Measurements from ENCODE around the gene LY6G6C. TPM values are rescaled to one million over a fixed set of nuclear protein-coding genes. Genes with fewer than 3 reads are reported as not detected.

LY6G6C gene
- total and polyA plus RNA-seq, 7 experiments from 2014 or later = 1.2 TPM; not detected in 6

DNA sequence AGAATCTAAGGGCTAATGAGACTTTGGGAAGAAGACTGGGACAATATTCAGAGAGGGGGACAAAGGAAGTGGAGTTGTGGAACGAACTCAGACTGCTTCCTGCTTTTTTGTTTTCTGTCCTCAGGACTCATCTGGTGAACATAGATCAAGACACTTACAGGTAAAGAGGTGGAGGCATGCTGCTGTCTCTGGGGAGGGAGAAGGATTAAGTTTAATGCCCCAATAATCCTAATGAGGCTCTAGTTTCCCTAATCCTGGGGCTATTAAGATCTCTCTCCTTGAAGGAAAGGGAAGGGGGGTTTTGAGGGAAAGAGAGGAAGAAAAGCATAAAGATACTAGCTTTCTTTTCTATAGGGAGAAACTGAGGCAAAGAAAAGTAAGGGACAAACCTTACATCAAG is 22.9 kb upstream of the LY6G6C start:
- Histone ChIP-seq H3K27me3 (ENCODE audit: control insufficient read depth in 2 of 2, insufficient read depth in 2 of 2, low read length in 2 of 2) (no peaks in the 10 kb centered on the region), H3K4me1 (ENCODE audit: control insufficient read depth in 2 of 2, insufficient read depth in 2 of 2, low read length in 2 of 2) (peaks cover 2 to 3% of the 10 kb centered on the region in 2 donors), H3K27ac (ENCODE audit: low read depth, low read length) (no peak overlapping the region), H3K4me3 (ENCODE audit: low read length) (no peak overlapping the region), H3K9me3 (ENCODE audit: control insufficient read depth in 2 of 3, low read length in 3 of 3) (no peaks in the 10 kb centered on the region), H3K36me3 (ENCODE audit: control insufficient read depth in 2 of 3, insufficient read depth in 3 of 3, low read length in 3 of 3) (no peaks in the 10 kb centered on the region)
- POLR2A ChIA-PET = no interaction called here
- Mint-ChIP-seq H3K4me3 (no peak overlapping the region), H3K36me3 (peaks cover 0 to 25% (median 0%) of the 10 kb centered on the region in 5 donors), H3K4me1 (peaks cover 5 to 39% (median 16%) of the 10 kb centered on the region in 7 donors), H3K27me3 (no peaks in the 10 kb centered on the region), H3K27ac (peak overlapping the region in 2 of 9 donors; percentile 6 to 11), H3K9me3 (peaks cover 0 to 5% (median 0%) of the 10 kb centered on the region in 11 donors)
- ATAC-seq (no peak), DNase-seq (no peak)
- intact Hi-C loops (cut with micrococcal nuclease) = no loop called here
- CTCF ChIA-PET = no interaction called here

DNA sequence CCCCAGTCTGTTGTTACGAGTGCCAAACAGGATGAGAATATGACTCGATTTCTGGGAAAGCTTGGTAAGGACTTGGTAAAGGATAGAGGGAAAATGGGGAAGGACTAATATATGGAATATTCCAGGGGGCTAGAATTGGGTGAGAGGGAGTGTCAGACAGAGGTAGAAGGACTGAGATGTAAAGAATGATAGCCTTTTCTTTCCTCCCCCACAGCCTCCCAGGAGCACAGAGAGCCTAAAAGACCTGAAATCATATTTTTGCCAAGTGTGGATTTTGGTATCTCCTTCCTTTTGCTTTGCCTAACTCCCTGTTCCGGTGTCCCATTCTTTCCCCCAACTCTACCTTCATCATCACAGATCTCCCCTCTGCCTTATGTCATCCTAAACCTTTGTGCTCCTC is 21.3 kb upstream of the LY6G6C start:
- intact Hi-C loops (cut with micrococcal nuclease) = loop anchor here in 1 of 2 donors (1.0 kb wide), 1 partner anchor 27 kb away; no protein-coding TSS in a partner anchor
- H3K4me1 ChIP-seq (ENCODE audit: control insufficient read depth in 2 of 2, insufficient read depth in 2 of 2, low read length in 2 of 2) = peaks cover 16 to 17% of the 10 kb centered on the region in 2 donors
- Mint-ChIP-seq H3K27me3 (no peaks in the 10 kb centered on the region), H3K36me3 (peaks cover 0 to 23% (median 0%) of the 10 kb centered on the region in 5 donors), H3K27ac (peak overlapping the region in 1 of 9 donors; percentile 46), H3K4me3 (peak overlapping the region in 1 of 10 donors; percentile 18), H3K4me1 (peaks cover 21 to 52% (median 31%) of the 10 kb centered on the region in 7 donors), H3K9me3 (peaks cover 0 to 5% (median 0%) of the 10 kb centered on the region in 11 donors)
- H3K9me3 ChIP-seq (ENCODE audit: control insufficient read depth in 2 of 3, low read length in 3 of 3) = no peaks in the 10 kb centered on the region
- ChIA-PET CTCF (interaction anchor here (1.1 kb wide), 1 partner anchor 193 kb away, joined by 3 read pairs; no protein-coding TSS in a partner anchor), POLR2A (no interaction called here)
- no peak for DNase-seq
- no peak for ATAC-seq
- H3K36me3 ChIP-seq (ENCODE audit: control insufficient read depth in 2 of 3, insufficient read depth in 3 of 3, low read length in 3 of 3) = no peaks in the 10 kb centered on the region
- H3K4me3 ChIP-seq (ENCODE audit: low read length) = no peak overlapping the region
- H3K27ac ChIP-seq (ENCODE audit: low read depth, low read length) = no peak overlapping the region
- H3K27me3 ChIP-seq (ENCODE audit: control insufficient read depth in 2 of 2, insufficient read depth in 2 of 2, low read length in 2 of 2) = no peaks in the 10 kb centered on the region

GRCh38 chr6:31741815-31742214 is 20.3 kb upstream of the LY6G6C start:
- H3K4me3 Mint-ChIP-seq = peak overlapping the region in 7 of 10 donors; percentile 10 to 55 (median 39)
- peak overlapping the region in 1 of 9 donors; percentile 29 for H3K27ac Mint-ChIP-seq
- ATAC-seq = no peak

DNA sequence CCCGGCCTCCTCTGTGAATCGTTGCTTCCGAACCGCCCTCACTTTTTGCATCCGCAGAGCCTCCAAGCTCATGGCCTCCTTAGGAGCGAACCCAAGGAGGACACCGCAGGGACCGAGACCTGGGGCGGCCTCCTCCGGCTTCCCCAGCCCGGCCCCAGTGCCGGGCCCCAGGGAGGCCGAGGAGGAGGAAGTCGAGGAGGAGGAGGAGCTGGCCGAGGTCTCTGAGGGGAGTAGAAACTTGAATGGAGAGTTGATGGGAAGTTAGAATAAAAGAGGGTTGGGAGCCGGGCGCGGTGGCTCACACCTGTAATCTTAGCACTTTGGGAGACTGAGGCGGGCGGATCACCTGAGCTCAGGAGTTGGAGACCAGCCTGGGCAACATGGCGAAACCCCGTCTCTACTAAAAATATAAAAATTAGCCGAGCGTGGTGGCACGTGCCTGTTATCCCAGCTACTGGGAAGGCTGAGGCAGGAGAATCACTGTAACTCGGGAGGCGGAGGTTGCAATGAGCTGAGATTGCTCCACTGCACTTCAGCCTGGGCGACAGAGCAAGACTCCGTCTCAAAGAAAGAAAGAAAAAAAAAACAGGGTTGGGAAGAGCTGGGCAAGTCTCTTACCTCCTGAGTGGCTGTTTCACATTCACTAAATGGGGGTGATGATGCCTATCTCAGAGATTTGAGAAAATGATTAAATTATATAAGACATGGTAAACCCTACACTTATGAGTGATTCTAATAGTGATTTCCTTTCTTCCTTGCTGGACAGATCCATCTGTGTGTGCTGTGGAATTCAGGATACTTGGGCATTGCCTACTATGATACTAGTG is 19.1 kb upstream of the LY6G6C start:
- intact Hi-C loops (cut with micrococcal nuclease) = no loop called here
- ATAC-seq (peak; percentile 1), DNase-seq (peak in 1 of 9 donors; percentile 62)
- Histone ChIP-seq H3K36me3 (ENCODE audit: control insufficient read depth in 2 of 3, insufficient read depth in 3 of 3, low read length in 3 of 3) (no peaks in the 10 kb centered on the region), H3K4me3 (ENCODE audit: low read length) (peak overlapping the region; percentile 68), H3K27me3 (ENCODE audit: control insufficient read depth in 2 of 2, insufficient read depth in 2 of 2, low read length in 2 of 2) (no peaks in the 10 kb centered on the region), H3K9me3 (ENCODE audit: control insufficient read depth in 2 of 3, low read length in 3 of 3) (no peaks in the 10 kb centered on the region), H3K4me1 (ENCODE audit: control insufficient read depth in 2 of 2, insufficient read depth in 2 of 2, low read length in 2 of 2) (peaks cover 29 to 33% of the 10 kb centered on the region in 2 donors), H3K27ac (ENCODE audit: low read depth, low read length) (peak overlapping the region; percentile 69)
- peak overlapping the region; percentile 86 to 100 (median 96) for H3K4me3 Mint-ChIP-seq
- no peaks in the 10 kb centered on the region for H3K27me3 Mint-ChIP-seq
- H3K27ac Mint-ChIP-seq = peak overlapping the region in 7 of 9 donors; percentile 78 to 93 (median 89)
- POLR2A ChIA-PET = interaction anchor here (0.6 to 4.6 kb wide), 8 partner anchors 10 to 412 kb away, joined by 3 to 28 read pairs (median 4); partner anchors contain the start of genes BAG6, HSPA1B and LSM2
- CTCF ChIA-PET = interaction anchor here (0.9 to 4.3 kb wide), 3 partner anchors 11 to 51 kb away, joined by 3 to 30 read pairs (median 5); partner anchors contain the start of gene DDAH2
- H3K4me1 Mint-ChIP-seq = peaks cover 41 to 64% (median 53%) of the 10 kb centered on the region in 7 donors
- H3K9me3 Mint-ChIP-seq = peaks cover 0 to 3% (median 0%) of the 10 kb centered on the region in 11 donors
- H3K36me3 Mint-ChIP-seq = peaks cover 0 to 25% (median 0%) of the 10 kb centered on the region in 5 donors

More at GRCh38 chr6:31741815-31742214, 20.3 kb upstream of the LY6G6C start:
- H3K4me3 ChIP-seq (ENCODE audit: low read length) = no peak overlapping the region
- H3K27me3 ChIP-seq (ENCODE audit: control insufficient read depth in 2 of 2, insufficient read depth in 2 of 2, low read length in 2 of 2) = no peaks in the 10 kb centered on the region
- peaks cover 0 to 5% (median 0%) of the 10 kb centered on the region in 11 donors for H3K9me3 Mint-ChIP-seq
- H3K36me3 Mint-ChIP-seq = peaks cover 0 to 18% (median 0%) of the 10 kb centered on the region in 5 donors
- DNase-seq = no peak
- H3K4me1 ChIP-seq (ENCODE audit: control insufficient read depth in 2 of 2, insufficient read depth in 2 of 2, low read length in 2 of 2) = peaks cover 25 to 28% of the 10 kb centered on the region in 2 donors
- H3K27ac ChIP-seq (ENCODE audit: low read depth, low read length) = no peak overlapping the region
- H3K4me1 Mint-ChIP-seq = peaks cover 31 to 59% (median 42%) of the 10 kb centered on the region in 7 donors
- intact Hi-C loops (cut with micrococcal nuclease) = loop anchor here in 1 of 2 donors (1.0 kb wide), 1 partner anchor 28 kb away; no protein-coding TSS in a partner anchor
- no peaks in the 10 kb centered on the region for H3K36me3 ChIP-seq (ENCODE audit: control insufficient read depth in 2 of 3, insufficient read depth in 3 of 3, low read length in 3 of 3)
- no peaks in the 10 kb centered on the region for H3K9me3 ChIP-seq (ENCODE audit: control insufficient read depth in 2 of 3, low read length in 3 of 3)
- H3K27me3 Mint-ChIP-seq = no peaks in the 10 kb centered on the region
- POLR2A ChIA-PET = interaction anchor here (0.5 to 1.0 kb wide), 3 partner anchors 74 to 1985 kb away, joined by 3 to 5 read pairs (median 4); partner anchors contain the start of gene HSPA1A
- CTCF ChIA-PET = interaction anchor here (0.7 kb wide), 3 partner anchors 117 to 307 kb away, joined by 3 read pairs; no protein-coding TSS in a partner anchor

GRCh38 chr6:31739639-31740396 is 18.3 kb upstream of the LY6G6C start, which contains the start of gene MSH5:
MSH5 (plus strand) TSS chr6:31740005; CDS start chr6:31740467, 462 bp downstream.
- Mint-ChIP-seq H3K9me3 (peaks cover 0 to 5% (median 0%) of the 10 kb centered on the region in 11 donors), H3K27me3 (no peaks in the 10 kb centered on the region), H3K27ac (peak within 1 kb of the TSS; percentile 83 to 94 (median 90)), H3K36me3 (peaks cover 0 to 26% (median 0%) of the 10 kb centered on the region in 5 donors), H3K4me1 (peaks cover 41 to 69% (median 61%) of the 10 kb centered on the region in 7 donors), H3K4me3 (peak within 1 kb of the TSS; percentile 86 to 100 (median 98))
- H3K4me3 ChIP-seq (ENCODE audit: low read length) = peak within 1 kb of the TSS; percentile 68
- DNase-seq (peak; percentile 82 to 97 (median 92)), ATAC-seq (peak; percentile 93)
- intact Hi-C loops (cut with micrococcal nuclease) = loop anchor here (1.0 to 10.0 kb wide), 18 partner anchors 37 to 1465 kb away; partner anchors contain the start of genes ABHD16A (in 2 of the 2), HSPA1B (in 2 of the 2), AGPAT1 (in 1 of the 2) and ATP6V1G2 (in 1 of the 2)
- H3K27ac ChIP-seq (ENCODE audit: low read depth, low read length) = peak within 1 kb of the TSS; percentile 69
- H3K9me3 ChIP-seq (ENCODE audit: control insufficient read depth in 2 of 3, low read length in 3 of 3) = no peaks in the 10 kb centered on the region
- POLR2A ChIA-PET = interaction anchor here (0.6 to 4.6 kb wide), 13 partner anchors 9 to 413 kb away, joined by 3 to 28 read pairs (median 3); partner anchors contain the start of genes BAG6, LSM2 and VARS1
- H3K27me3 ChIP-seq (ENCODE audit: control insufficient read depth in 2 of 2, insufficient read depth in 2 of 2, low read length in 2 of 2) = no peaks in the 10 kb centered on the region
- no peaks in the 10 kb centered on the region for H3K36me3 ChIP-seq (ENCODE audit: control insufficient read depth in 2 of 3, insufficient read depth in 3 of 3, low read length in 3 of 3)
- CTCF ChIA-PET = interaction anchor here (0.9 to 4.3 kb wide), 5 partner anchors 11 to 56 kb away, joined by 3 to 30 read pairs (median 5); partner anchors contain the start of genes DDAH2 and VARS1
- H3K4me1 ChIP-seq (ENCODE audit: control insufficient read depth in 2 of 2, insufficient read depth in 2 of 2, low read length in 2 of 2) = peaks cover 32 to 33% of the 10 kb centered on the region in 2 donors

Data from naive thymus-derived CD4-positive, alpha-beta T cell (primary cell).